Uterus (tissue), 2 donors: ENCODE results near the gene MYD88.

Source experiments
- POLR2A ChIP-seq, 2 donors: fragments of 450-650 bp; IDR thresholded peaks; one replicate each; pipeline ENCODE4 v1.6.1; 2016; ENCODE audit warnings: antibody characterized with exemption in 2 of 2, mild to moderate bottlenecking in 1 of 2, moderate library complexity in 1 of 2
- TF ChIP-seq, protein P1 (sequence below), 4 experiments: fragments of 200-600 bp in 2 of 4; fragments of 450-650 bp in 2 of 4; sonication (generic) in 2 of 4; IDR thresholded peaks; one replicate each; pipeline ENCODE4 v1.5.1; 2016 to 2019; ENCODE audit warnings: antibody characterized with exemption in 4 of 4, mild to moderate bottlenecking in 2 of 4, moderate library complexity in 1 of 4

DNA sequence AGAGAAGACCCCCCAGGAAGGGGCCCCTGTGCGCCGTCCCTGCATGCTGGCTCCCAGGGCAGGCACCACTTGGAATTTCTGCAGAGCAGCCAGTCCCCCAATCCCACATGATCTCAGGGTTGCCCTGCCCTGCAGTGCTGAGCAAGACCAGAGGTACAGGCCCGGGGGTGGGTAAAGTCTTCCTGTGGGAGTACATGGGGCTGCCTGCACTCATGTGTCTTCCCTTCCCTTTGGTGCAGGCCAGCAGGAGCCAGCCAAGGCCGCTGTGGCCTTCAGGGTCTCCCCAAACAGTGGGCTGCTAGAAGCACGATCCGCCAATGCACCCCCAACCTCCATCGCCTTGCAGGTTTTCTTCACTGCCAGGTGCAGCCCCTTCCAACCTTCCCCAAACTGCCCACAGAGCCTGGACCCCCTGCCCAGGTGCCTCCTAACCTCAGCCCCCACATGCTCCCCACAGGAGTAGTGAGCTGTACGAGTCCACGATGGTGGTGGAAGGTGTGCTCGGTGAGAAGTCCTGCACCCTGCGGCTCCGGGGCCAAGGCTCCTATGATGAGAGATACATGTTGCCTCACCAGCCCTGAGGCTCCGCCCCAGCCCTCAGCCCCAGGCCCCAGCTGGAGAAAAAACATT, 16.5 kb upstream of the MYD88 start:
- TF ChIP-seq, protein P1, sequence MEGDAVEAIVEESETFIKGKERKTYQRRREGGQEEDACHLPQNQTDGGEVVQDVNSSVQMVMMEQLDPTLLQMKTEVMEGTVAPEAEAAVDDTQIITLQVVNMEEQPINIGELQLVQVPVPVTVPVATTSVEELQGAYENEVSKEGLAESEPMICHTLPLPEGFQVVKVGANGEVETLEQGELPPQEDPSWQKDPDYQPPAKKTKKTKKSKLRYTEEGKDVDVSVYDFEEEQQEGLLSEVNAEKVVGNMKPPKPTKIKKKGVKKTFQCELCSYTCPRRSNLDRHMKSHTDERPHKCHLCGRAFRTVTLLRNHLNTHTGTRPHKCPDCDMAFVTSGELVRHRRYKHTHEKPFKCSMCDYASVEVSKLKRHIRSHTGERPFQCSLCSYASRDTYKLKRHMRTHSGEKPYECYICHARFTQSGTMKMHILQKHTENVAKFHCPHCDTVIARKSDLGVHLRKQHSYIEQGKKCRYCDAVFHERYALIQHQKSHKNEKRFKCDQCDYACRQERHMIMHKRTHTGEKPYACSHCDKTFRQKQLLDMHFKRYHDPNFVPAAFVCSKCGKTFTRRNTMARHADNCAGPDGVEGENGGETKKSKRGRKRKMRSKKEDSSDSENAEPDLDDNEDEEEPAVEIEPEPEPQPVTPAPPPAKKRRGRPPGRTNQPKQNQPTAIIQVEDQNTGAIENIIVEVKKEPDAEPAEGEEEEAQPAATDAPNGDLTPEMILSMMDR (IDR thresholded peaks at IDR 0.05) = no peak
- TF ChIP-seq POLR2A (IDR thresholded peaks at IDR 0.05) = no peak
